Caco-2 (cell line): Measurements from ENCODE around the gene OLFML1. TPM values are rescaled to one million over a fixed set of nuclear protein-coding genes. Genes with fewer than 3 reads are reported as not detected.

Experiments used
- BruUV-seq: library from RNA; stranded (reverse); fragments of 400-500 nt; replicated peaks from 2 replicates; lab custom pipeline; 2021; lab: Mats Ljungman, UMichigan
- CTCF ChIA-PET: fragments of 300-600 bp; sonication (Branson Sonifier 250); formaldehyde crosslinking; loops from one replicate; lab custom pipeline; 2022; ENCODE audit warnings: antibody characterized with exemption; lab: Charles Lee
- POLR2A ChIA-PET: fragments of 300-600 bp; sonication (Branson Sonifier 250); formaldehyde crosslinking; loops from one replicate; lab custom pipeline; 2022; ENCODE audit warnings: antibody characterized with exemption; lab: Charles Lee
- DNase-seq, 2 experiments: peaks; one replicate each; pipeline versions ENCODE4 v3.0.0 to v3.0.0-alpha.2; 2020 to 2022
- H3K27me3 ChIP-seq: replicated peaks from 2 replicates; pipeline ENCODE4 v1.6.0; 2011; ENCODE audit warnings: low read length; ENCODE audit not compliant: control insufficient read depth, insufficient read depth
- H3K36me3 ChIP-seq: 2 replicates; pipeline ENCODE4 v1.5.1; 2011; ENCODE audit warnings: low read length; ENCODE audit not compliant: control insufficient read depth, insufficient read depth
- H3K4me1 ChIP-seq: fragments of 250-450 bp; sonication (Bioruptor Pico); 2 replicates; pipeline ENCODE4 v1.5.1; 2020; ENCODE audit warnings: mild to moderate bottlenecking
- H3K4me3 ChIP-seq: 2 replicates; pipeline ENCODE4 v1.5.1; 2011; ENCODE audit warnings: low read depth, mild to moderate bottlenecking, control low read depth, low read length
- H3K9me3 ChIP-seq: fragments of 250-450 bp; sonication (Bioruptor Pico); 2 replicates; pipeline ENCODE4 v1.5.1; 2020; ENCODE audit warnings: mild to moderate bottlenecking, moderate library complexity
- H3K27ac Mint-ChIP-seq: one replicate; pipeline ENCODE4 v1.8.0; 2022; ENCODE audit warnings: mixed read lengths; ENCODE audit not compliant: unreplicated experiment
- H3K27me3 Mint-ChIP-seq: one replicate; pipeline ENCODE4 v1.8.0; 2022; ENCODE audit warnings: mixed read lengths; ENCODE audit not compliant: insufficient read depth, unreplicated experiment
- H3K36me3 Mint-ChIP-seq: one replicate; pipeline ENCODE4 v1.8.0; 2022; ENCODE audit warnings: mild to moderate bottlenecking, mixed read lengths; ENCODE audit not compliant: insufficient read depth, unreplicated experiment
- H3K4me1 Mint-ChIP-seq: one replicate; pipeline ENCODE4 v1.8.0; 2022; ENCODE audit warnings: low read depth, mixed read lengths; ENCODE audit not compliant: unreplicated experiment
- H3K4me3 Mint-ChIP-seq: one replicate; pipeline ENCODE4 v1.8.0; 2022; ENCODE audit warnings: mild to moderate bottlenecking, moderate library complexity, mixed read lengths; ENCODE audit not compliant: unreplicated experiment
- H3K9me3 Mint-ChIP-seq: one replicate; pipeline ENCODE4 v1.8.0; 2022; ENCODE audit warnings: mixed read lengths; ENCODE audit not compliant: unreplicated experiment
- CTCF ChIP-seq, 2 experiments: fragments of 200-600 bp in 1 of 2; IDR thresholded peaks; 1 replicate in 1 of 2; 2 replicates in 1 of 2; pipeline versions ENCODE4 v1.5.1 to v1.8.0; 2011 to 2022; ENCODE audit warnings: antibody characterized with exemption in 1 of 2, control low read depth in 1 of 2, inconsistent platforms in 1 of 2, low read depth in 1 of 2, low read length in 1 of 2, mild to moderate bottlenecking in 1 of 2, moderate library complexity in 1 of 2; ENCODE audit not compliant: insufficient read depth in 1 of 2, severe bottlenecking in 1 of 2, unreplicated experiment in 1 of 2
- intact Hi-C: fragments of 100-400 bp; cut with micrococcal nuclease; formaldehyde crosslinking; loops from one replicate; pipeline ENCODE4 v1.10.0; 2022; ENCODE audit not compliant: unreplicated experiment
- total RNA-seq: library from RNA; stranded (reverse); gene quantifications from 2 replicates; pipeline ENCODE4 v1.2.3, GENCODE V29; 2022

OLFML1 gene
- total RNA-seq, 1 experiment from 2014 or later = 1.8 TPM

DNA sequence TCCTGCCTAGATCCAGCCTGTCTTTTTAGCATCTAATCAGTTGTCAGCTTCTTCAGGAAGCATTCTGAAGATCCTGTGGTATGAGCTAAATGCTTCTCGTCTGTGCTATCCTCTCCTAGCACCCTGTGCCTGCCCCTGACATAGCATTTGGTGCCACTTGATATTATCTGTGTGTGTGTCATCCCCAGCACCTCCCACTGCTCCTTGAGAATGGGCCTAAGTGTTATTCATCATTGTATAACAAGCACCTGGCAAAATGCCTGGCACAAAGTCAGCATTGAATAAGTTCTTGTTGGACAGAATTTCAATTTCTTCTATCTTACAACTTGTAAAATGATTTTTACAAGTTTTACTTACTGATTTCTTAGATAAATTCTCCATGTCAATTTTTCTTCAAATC, 28.1 kb upstream of the OLFML1 start:
- H3K4me3 ChIP-seq = no peak overlapping the region
- intact Hi-C loops = no loop called here
- H3K36me3 Mint-ChIP-seq = no peaks in the 10 kb centered on the region
- no peaks in the 10 kb centered on the region for H3K4me1 ChIP-seq
- no TSS peak for BruUV-seq
- no peaks in the 10 kb centered on the region; the same call in 1 of the 2 replicates for H3K27me3 ChIP-seq
- no peak for TF ChIP-seq CTCF (IDR thresholded peaks at IDR 0.05; ENCODE audit: insufficient read depth in 1 of 2, low read depth in 1 of 2, low read length in 1 of 2, severe bottlenecking in 1 of 2, unreplicated experiment in 1 of 2)
- H3K9me3 ChIP-seq = no peaks in the 10 kb centered on the region
- H3K36me3 ChIP-seq = no peaks in the 10 kb centered on the region
- peaks cover 11% of the 10 kb centered on the region for H3K27me3 Mint-ChIP-seq
- ChIA-PET POLR2A (no interaction called here), CTCF (no interaction called here)
- H3K4me1 Mint-ChIP-seq = no peaks in the 10 kb centered on the region
- no peak overlapping the region for H3K27ac Mint-ChIP-seq
- no peak for DNase-seq
- no peak overlapping the region for H3K4me3 Mint-ChIP-seq
- no peaks in the 10 kb centered on the region for H3K9me3 Mint-ChIP-seq

DNA sequence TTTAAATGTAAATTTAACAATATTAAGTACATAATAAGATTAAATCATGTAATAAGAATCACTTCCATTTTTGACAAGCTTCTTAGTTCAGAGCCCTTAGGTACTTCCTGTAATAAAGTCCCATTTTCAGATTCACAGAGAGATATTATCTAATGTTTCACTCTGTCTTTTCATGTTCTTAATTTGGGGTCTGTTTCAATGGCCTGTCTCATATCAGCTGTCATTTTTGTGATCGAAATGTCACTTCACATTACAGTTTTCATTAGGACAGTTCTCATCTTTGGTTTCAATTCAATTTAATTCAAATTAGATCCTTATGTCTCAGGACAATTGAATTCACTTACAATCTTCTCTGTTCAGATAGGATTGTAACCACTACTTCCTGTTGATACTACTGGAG, 22.6 kb upstream of the OLFML1 start:
- H3K36me3 ChIP-seq = no peaks in the 10 kb centered on the region
- CTCF ChIA-PET = no interaction called here
- H3K4me1 ChIP-seq = no peaks in the 10 kb centered on the region
- no peak overlapping the region for H3K27ac Mint-ChIP-seq
- H3K27me3 ChIP-seq = peaks cover 1% of the 10 kb centered on the region; the same call in 1 of the 2 replicates
- no peak for TF ChIP-seq CTCF (IDR thresholded peaks at IDR 0.05; ENCODE audit: insufficient read depth in 1 of 2, low read depth in 1 of 2, low read length in 1 of 2, severe bottlenecking in 1 of 2, unreplicated experiment in 1 of 2)
- no peaks in the 10 kb centered on the region for H3K9me3 Mint-ChIP-seq
- H3K9me3 ChIP-seq = no peaks in the 10 kb centered on the region
- DNase-seq = no peak
- peaks cover 13% of the 10 kb centered on the region for H3K27me3 Mint-ChIP-seq
- no TSS peak for BruUV-seq
- no peaks in the 10 kb centered on the region for H3K36me3 Mint-ChIP-seq
- H3K4me3 Mint-ChIP-seq = no peak overlapping the region
- H3K4me3 ChIP-seq = no peak overlapping the region
- intact Hi-C loops = no loop called here
- POLR2A ChIA-PET = no interaction called here
- H3K4me1 Mint-ChIP-seq = no peaks in the 10 kb centered on the region

- POLR2A ChIA-PET = no interaction called here
- intact Hi-C loops = no loop called here
- Histone ChIP-seq H3K36me3 (no peaks in the 10 kb centered on the region), H3K4me1 (no peaks in the 10 kb centered on the region), H3K27me3 (0 out of 2 replicates have a peak, but pooled peaks cover 1% of the 10 kb centered on the region), H3K4me3 (no peak overlapping the region), H3K9me3 (no peaks in the 10 kb centered on the region)
- TF ChIP-seq CTCF (IDR thresholded peaks at IDR 0.05; ENCODE audit: insufficient read depth in 1 of 2, low read depth in 1 of 2, low read length in 1 of 2, severe bottlenecking in 1 of 2, unreplicated experiment in 1 of 2) = no peak
- Mint-ChIP-seq H3K27me3 (peaks cover 12% of the 10 kb centered on the region), H3K4me1 (no peaks in the 10 kb centered on the region), H3K4me3 (no peak overlapping the region), H3K9me3 (no peaks in the 10 kb centered on the region), H3K27ac (no peak overlapping the region), H3K36me3 (no peaks in the 10 kb centered on the region)
- CTCF ChIA-PET = no interaction called here
- DNase-seq = no peak
- no TSS peak for BruUV-seq
Observed at GRCh38 chr11:7467652-7468051, 17.7 kb upstream of the OLFML1 start.
